ENCODE measurements around the gene CYP51A1.
"Not testable (repeated sequence)": the region's sequence is repeated elsewhere in the genome, so short reads cannot be mapped to it uniquely, and the experiment has no call there.

CYP51A1 gene

DNA sequence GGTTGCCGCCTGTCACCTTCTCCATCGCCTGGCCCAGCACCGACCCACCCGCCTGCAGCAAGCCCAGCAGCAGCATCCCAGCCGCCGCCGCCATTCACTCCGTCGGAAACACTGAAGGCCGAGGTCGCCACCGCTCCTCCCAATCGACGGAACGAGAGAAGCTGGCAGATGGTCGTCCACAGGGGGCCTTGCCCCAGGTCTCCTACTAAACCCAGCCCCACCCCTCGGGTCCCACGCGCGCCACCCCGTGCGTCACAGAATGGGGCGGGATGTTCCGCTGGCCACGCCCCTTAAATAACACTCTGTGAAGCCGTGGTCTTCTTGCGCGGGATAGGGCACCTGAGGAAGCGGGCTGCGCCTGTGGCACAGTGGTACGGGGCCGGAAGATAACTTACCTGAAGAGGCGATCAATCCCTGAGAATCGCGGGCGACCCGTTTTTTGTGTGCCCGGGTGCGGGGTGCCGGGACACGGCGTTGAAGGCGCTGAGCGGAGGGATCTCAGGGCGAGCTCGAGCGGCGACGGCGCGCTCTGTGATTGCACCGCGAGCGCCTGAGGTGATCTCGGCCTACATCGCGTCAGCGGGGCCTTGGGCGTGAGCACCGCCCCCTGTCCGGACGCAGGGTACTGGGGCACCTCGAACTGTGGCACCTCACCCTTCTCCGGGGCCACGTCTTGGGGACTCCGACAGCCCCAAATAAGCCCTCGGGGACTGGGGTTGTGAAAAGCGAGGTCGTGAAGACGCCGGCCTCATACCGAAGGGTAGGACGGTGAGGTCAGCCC is at the start of gene CYP51A1:
Gene CYP51A1, minus strand, starts transcription at position 207 of the 781 bp plus-strand sequence. Its CDS starts 113 bp downstream, at position 94.
- DNase-seq (ENCODE audit: insufficient read length, low spot score) (peak; percentile 78), FAIRE-seq (no peak)
- TF ChIP-seq POLR2A (IDR thresholded peaks at IDR 0.05; ENCODE audit: low read depth, low read length): peak; percentile 84

DNA sequence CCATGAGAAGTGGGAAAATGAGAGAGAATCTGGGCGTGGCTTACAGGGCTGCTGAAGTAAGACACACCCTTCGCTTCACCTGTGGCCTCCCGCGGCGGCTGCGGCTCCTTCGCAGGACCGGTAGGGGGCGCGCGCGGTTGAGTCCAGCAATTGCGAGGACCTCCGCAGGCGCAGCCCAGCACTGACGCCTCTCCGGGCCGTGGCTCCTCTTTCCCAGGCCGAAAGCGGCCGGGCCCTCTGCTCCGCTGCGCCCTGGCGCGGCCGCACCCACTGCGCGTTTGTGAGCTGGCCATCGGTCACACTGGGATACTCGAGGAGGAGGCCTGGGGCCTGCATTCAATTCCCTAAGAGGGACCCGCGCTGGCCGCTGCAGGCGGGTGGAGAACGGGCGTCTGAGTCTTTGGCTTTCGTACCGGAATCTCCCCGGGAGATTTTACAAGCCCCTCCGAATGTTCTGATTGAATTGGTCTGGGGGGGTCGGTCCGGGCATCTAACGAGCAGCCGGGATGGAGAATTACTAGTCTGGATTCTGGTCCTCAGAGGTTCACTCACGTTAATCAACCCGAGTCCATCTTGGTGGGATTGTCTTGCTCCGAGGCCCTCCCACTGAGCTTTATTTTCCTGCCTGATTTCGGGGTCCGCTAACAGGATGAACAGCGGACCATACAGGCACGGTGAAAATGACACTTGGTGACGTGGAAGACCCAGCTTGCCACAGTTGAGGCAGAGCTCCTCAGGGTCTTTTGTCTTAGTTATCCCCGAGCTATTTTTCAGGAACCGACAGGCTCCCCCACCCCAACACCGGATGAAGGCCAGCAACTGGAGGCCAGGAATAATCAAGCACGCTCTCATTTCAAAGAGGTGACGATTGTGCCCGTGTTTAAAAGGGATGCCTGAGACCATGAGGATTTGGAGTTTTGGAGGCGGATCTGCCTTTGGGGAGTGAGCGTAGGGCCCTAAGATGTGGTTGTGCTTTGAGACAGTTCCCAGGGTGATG is 44.9 kb upstream of the CYP51A1 start, which contains the start of gene LRRD1:
Gene LRRD1, minus strand, starts transcription at position 215 of the 997 bp plus-strand sequence. CDS start 13,940 bp downstream, outside the sequence.
- FAIRE-seq (no peak), DNase-seq (ENCODE audit: insufficient read length, low spot score) (peak; percentile 64)
- peak; percentile 36; the same call in 1 of the 2 replicates for TF ChIP-seq POLR2A (IDR thresholded peaks at IDR 0.05; ENCODE audit: low read depth, low read length)

DNA sequence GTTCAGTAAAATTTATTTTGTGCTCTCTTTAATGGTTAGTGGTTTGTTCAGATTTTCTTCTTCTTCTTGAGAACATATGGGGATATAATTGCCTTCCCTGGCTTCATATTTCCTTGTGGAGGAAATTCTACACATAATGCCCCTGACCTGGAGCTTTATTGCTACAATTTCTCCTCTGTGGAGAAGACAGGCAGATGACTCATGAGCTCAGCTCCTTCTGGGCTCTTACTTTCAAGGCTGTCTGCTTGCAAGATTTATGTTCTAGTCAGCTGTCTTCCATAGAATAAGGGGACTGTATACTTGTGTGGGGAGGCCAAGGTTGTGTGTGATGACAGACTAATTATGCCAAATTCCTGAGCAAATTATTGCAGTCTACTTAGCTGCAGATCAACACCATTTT is 43.1 kb upstream of the CYP51A1 start:
- DNase-seq (ENCODE audit: insufficient read length, low spot score) (no peak), FAIRE-seq (peak; percentile 70)

DNA sequence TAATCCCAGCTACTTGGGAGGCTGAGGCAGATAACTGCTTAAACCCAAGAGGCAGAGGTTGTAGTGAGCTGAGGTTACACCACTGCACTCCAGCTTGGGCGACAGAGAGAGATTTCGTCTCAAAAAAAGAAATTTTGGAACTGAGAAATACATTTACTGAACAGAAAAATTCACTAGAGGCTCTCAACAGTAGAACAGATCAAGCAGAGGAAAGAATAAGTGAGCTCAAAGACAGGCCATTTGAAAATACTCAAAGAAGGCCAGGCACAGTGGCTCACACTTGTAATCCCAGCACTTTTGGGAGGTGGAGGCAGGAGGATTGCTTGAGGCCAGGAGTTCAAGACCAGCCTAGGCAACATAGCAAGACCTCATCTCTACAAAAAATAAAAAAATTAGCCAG is 35.3 kb upstream of the CYP51A1 start:
- DNase-seq (ENCODE audit: insufficient read length, low spot score); FAIRE-seq: not testable (repeated sequence)

More for the DNA sequence above, 43.1 kb upstream of the CYP51A1 start:
- no peak for TF ChIP-seq POLR2A (IDR thresholded peaks at IDR 0.05; ENCODE audit: low read depth, low read length)

DNA sequence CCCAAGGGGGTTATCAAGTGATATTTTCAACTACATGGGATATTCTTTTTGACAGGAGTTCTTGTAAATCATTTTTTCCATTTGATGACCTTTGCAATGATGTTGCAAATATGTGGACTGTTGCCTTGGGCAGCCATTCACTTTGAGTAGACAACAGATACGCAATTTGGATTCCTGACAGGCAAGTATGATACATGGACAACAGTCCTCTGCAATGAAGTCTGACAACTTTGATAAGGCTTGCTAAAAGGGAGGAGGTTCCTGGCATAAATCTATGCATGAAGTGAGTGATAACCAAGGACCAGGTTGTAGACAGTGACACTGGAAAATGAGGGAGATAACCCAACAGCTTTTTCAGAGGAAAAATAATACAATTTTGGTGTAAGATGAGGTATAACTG is 27.0 kb upstream of the CYP51A1 start:
- DNase-seq (ENCODE audit: insufficient read length, low spot score) (no peak), FAIRE-seq (no peak)

DNA sequence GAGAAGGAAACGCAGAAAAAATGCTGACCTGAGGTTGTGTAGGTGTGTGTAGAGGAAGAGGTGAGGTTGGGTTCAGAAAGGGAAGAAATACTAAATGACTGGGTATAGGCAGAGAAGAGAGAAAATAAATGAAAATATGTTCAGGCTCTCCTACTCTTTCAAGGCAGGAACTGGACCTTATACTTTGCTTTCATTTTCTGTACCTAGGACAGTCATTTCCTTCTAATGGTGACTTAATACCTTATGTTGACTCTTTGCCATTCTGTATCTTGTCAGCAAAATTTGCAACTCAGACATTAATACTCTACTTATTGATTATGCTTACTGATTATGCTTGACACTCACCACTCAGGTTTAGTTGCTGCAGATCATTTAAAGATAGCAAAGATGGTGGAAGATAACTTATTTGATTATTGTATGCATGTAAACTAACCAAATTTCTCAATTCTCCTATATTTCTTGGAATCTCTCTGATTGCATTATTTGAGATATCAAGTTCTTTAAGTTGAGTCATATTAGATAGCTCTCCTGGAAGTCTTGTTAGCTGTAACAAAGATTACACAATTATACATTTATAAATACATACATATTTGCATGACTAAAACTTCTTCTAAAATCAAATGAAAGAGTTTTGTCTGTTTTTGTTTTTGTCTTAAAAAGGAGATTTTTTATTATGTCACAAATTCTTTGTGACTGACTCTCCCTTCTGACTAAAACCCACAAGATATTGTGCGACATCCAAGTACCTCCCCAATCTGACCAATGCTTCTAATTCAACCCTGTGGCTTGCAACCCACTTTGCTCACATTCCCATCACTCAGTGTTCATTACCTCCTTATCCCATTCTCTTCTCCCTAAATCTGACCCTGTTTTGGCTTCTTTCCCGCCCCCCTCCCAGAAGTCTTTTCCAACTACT is 24.6 kb upstream of the CYP51A1 start:
- peak; percentile 94 for FAIRE-seq
- DNase-seq (ENCODE audit: insufficient read length, low spot score): peak; percentile 52

More for the DNA sequence above, 27.0 kb upstream of the CYP51A1 start:
- no peak for TF ChIP-seq POLR2A (IDR thresholded peaks at IDR 0.05; ENCODE audit: low read depth, low read length)

DNA sequence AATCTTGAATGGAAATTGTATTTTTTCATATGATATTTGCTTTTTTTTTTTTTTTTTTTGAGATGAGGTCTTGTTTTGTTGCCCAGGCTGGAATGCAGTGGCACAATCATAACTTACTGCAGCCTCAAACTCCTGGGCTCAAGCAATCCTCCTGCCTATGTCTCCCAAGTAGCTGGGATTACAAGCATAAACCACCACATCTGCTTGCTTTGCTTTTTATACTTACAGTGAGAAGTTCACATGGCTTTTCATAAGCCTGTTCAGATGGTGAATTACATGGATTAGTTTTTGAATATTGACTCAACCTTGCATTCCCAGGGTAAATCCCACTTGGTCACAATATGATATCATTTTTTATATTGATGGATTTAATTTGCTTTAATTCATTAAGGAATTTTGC is 22.7 kb upstream of the CYP51A1 start:
- no peak for TF ChIP-seq POLR2A (IDR thresholded peaks at IDR 0.05; ENCODE audit: low read depth, low read length)
- DNase-seq (ENCODE audit: insufficient read length, low spot score) (no peak), FAIRE-seq (no peak)

More for the DNA sequence above, 24.6 kb upstream of the CYP51A1 start:
- no peak for TF ChIP-seq POLR2A (IDR thresholded peaks at IDR 0.05; ENCODE audit: low read depth, low read length)

DNA sequence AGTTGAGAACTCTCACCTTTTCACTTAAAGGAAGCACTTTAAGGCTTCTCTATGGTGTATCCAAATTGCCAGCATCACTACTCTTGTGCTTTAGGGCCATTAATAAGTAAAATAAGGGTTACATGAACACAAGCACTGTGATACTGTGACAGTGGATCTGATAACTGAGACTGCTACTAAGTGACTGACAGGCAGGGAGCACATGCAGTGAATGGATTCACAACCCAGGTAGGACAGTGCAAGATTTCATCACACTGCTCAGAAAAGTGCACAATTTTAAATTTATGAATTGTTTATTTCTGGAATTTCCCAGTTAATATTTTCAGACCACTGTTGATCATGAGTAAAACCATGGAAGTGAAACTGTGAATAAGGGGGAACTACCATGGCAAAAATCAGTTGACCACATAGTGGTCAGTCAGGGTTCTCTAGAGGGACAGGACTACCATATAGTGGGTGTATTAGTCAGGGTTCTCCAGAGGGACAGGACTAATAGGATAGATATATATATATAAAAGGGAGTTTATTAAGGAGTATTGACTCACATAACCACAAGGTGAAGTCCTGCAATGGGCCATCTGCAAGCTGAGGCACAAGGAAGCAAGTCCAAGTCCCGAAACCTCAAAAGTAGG is 20.9 kb upstream of the CYP51A1 start:
- FAIRE-seq (no peak), DNase-seq (ENCODE audit: insufficient read length, low spot score) (no peak)
- no peak for TF ChIP-seq POLR2A (IDR thresholded peaks at IDR 0.05; ENCODE audit: low read depth, low read length)

DNA sequence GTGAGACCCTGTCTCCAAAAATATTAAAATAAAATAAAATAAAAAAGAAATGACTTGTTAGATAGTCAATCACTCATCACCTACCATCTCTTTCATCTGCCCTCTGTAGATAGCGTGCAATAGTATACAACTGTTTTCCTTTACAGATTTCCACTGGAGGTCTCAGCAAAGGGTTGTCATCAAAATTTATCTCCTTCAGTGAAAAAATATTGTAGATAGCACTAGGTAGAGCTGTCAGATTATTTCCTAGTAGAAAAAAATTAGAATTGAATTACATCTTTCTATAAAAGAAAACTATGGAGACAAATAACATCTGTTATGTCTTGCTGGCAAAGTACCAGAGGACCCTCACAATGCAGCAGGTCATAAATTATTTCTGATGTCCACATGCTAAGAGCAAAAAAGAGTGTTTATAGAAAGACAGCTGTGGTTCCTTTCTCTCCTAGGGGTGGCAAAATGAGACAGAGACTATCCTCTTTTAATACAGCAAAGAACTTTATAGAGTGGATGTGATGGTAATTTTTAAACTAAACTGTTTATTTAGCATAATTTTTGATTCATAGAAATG is 16.3 kb upstream of the CYP51A1 start:
- DNase-seq (ENCODE audit: insufficient read length, low spot score): no peak

DNA sequence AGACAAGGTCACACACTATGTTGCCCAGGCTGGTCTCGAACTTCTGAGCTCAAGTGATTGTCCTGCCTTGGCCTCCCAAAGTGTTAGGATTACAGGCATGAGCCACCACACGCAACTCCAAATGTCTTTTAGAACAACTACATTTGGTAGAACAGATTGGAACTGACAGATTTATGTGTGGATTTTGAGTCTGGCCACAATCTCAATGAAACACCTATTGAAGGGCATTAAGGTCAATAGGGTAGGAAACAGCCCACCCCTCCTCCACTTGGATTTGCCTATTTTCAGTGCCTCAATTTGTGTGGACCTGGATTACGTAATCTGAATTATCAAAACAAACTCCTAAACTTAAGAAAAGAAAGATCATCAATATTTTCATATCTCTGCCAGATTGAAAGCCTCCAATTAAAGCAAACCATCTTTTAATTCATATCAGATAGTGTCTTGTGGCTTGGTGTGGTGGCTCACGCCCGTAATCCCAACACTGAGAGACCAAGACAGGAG is 15.5 kb upstream of the CYP51A1 start:
- FAIRE-seq (no peak), DNase-seq (ENCODE audit: insufficient read length, low spot score) (no peak)

More for the DNA sequence above, 16.3 kb upstream of the CYP51A1 start:
- FAIRE-seq: no peak
- no peak for TF ChIP-seq POLR2A (IDR thresholded peaks at IDR 0.05; ENCODE audit: low read depth, low read length)

DNA sequence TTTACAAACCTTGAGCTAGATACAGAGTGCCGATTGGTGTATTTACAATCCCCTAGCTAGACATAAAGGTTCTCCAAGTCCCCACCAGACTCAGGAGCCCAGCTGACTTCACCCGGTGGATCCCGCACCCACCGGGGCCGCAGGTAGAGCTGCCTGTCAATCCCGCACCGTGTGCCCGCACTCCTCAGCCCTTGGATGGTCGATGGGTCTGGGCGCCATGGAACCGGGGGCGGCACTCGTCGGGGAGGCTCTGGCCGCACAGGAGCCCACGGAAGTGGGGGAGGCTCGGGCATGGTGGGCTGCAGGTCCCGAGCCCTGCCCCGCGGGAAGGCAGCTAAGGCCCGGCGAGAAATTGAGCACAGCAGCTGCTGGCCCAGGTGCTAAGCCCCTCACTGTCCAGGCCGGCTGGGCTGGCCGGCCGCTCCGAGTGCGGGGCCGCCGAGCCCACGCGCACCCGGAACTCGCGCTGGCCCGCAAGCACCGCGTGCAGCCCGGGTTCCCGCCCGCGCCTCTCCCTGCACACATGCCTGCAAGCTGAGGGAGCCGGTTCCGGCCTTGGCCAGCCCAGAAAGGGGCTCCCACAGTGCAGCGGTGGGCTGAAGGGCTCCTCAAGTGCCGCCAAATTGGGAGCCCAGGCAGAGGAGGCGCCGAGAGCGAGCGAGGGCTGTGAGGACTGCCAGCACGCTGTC is 9.1 kb upstream of the CYP51A1 start:
- FAIRE-seq: not testable (repeated sequence)

More for the DNA sequence above, 15.5 kb upstream of the CYP51A1 start:
- no peak for TF ChIP-seq POLR2A (IDR thresholded peaks at IDR 0.05; ENCODE audit: low read depth, low read length)

DNA sequence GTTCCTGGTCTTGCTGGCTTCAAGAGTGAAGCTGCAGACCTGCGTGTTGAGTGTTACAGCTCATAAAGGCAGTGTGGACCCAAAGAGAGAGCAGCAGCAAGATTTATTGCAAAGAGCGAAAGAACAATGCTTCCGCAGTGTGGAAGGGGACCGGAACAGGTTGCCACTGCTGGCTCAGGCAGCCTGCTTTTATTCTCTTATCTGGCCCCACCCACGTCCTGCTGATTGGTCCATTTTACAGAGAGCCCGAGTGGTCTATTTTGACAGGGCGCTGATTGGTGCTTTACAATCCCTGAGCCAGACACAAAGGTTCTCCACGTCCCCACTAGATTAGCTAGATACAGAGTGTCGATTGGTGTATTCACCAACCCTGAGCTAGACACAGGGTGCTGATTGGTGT is 8.5 kb upstream of the CYP51A1 start:
- FAIRE-seq; DNase-seq (ENCODE audit: insufficient read length, low spot score): not testable (repeated sequence)

More for the DNA sequence above, 9.1 kb upstream of the CYP51A1 start:
- not testable (repeated sequence) for DNase-seq (ENCODE audit: insufficient read length, low spot score)

Measured in H54 (cell line).